ENCODE results near the gene FAM177B. TPM values are rescaled to one million over a fixed set of nuclear protein-coding genes. Genes with fewer than 3 reads are reported as not detected.

Gene FAM177B
- total and polyA plus RNA-seq, 8 donors = 0.28 to 1.2 (median 0.49) TPM; not detected in 2

GRCh38 chr1:222711319-222712252, 25.4 kb upstream of the FAM177B start:
- ATAC-seq (peak; percentile 38), DNase-seq (peak; percentile 46 to 81 (median 58))
- Histone ChIP-seq H3K9me3 (no peaks in the 10 kb centered on the region), H3K4me3 (peak overlapping the region; percentile 69 to 73), H3K36me3 (peaks cover 0 to 16% of the 10 kb centered on the region in 2 donors), H3K27me3 (no peaks in the 10 kb centered on the region), H3K4me1 (peaks cover 24 to 56% of the 10 kb centered on the region in 2 donors), H3K27ac (peak overlapping the region; percentile 99)
- intact Hi-C loops (cut with DNase I) = no loop called here
- no peak for TF ChIP-seq CTCF (IDR thresholded peaks at IDR 0.05)

- Histone ChIP-seq H3K4me3 (peak within 1 kb of the TSS; percentile 69 to 73), H3K27me3 (no peaks in the 10 kb centered on the region), H3K9me3 (no peaks in the 10 kb centered on the region), H3K27ac (peak within 1 kb of the TSS; percentile 99), H3K4me1 (peaks cover 24 to 59% of the 10 kb centered on the region in 2 donors), H3K36me3 (peaks cover 0 to 25% of the 10 kb centered on the region in 2 donors)
- ATAC-seq = peak; percentile 92
- peak; percentile 93 to 99 (median 94) for DNase-seq
- TF ChIP-seq CTCF (IDR thresholded peaks at IDR 0.05) = no peak
- intact Hi-C loops (cut with DNase I) = no loop called here
These were observed 24.5 kb upstream of the FAM177B start, which contains the start of the genes AIDA and BROX for GRCh38 chr1:222712253-222713090. Gene AIDA, minus strand, starts transcription at chr1:222712491. Its CDS starts 174 bp downstream, at chr1:222712317. Gene BROX, plus strand, starts transcription at chr1:222712564. Its CDS starts 3,136 bp downstream, at chr1:222715700.

GRCh38 chr1:222713091-222713961, 23.7 kb upstream of the FAM177B start:
- Histone ChIP-seq H3K4me1 (peaks cover 24 to 59% of the 10 kb centered on the region in 2 donors), H3K27ac (peak overlapping the region; percentile 99), H3K27me3 (no peaks in the 10 kb centered on the region), H3K36me3 (peaks cover 0 to 33% of the 10 kb centered on the region in 2 donors), H3K9me3 (no peaks in the 10 kb centered on the region), H3K4me3 (peak overlapping the region; percentile 69 to 73)
- DNase-seq (peak; percentile 94 to 97 (median 96)), ATAC-seq (peak; percentile 82)
- no peak for TF ChIP-seq CTCF (IDR thresholded peaks at IDR 0.05)
- intact Hi-C loops (cut with DNase I) = no loop called here

GRCh38 chr1:222716393-222716792, 20.6 kb upstream of the FAM177B start:
- Histone ChIP-seq H3K27ac (no peak overlapping the region), H3K9me3 (no peaks in the 10 kb centered on the region), H3K27me3 (no peaks in the 10 kb centered on the region), H3K4me1 (peaks cover 5 to 29% of the 10 kb centered on the region in 2 donors), H3K36me3 (peaks cover 3 to 64% of the 10 kb centered on the region in 2 donors), H3K4me3 (no peak overlapping the region)
- ATAC-seq (no peak), DNase-seq (no peak)
- no peak for TF ChIP-seq CTCF (IDR thresholded peaks at IDR 0.05)
- intact Hi-C loops (cut with DNase I) = no loop called here

Measured in left lung (tissue), 10 donors.